ENCODE data around the gene FAM217B.
A peak's percentile ranks its signal among the peaks of the same experiment; 100 is the strongest.

FAM217B gene, protein sequence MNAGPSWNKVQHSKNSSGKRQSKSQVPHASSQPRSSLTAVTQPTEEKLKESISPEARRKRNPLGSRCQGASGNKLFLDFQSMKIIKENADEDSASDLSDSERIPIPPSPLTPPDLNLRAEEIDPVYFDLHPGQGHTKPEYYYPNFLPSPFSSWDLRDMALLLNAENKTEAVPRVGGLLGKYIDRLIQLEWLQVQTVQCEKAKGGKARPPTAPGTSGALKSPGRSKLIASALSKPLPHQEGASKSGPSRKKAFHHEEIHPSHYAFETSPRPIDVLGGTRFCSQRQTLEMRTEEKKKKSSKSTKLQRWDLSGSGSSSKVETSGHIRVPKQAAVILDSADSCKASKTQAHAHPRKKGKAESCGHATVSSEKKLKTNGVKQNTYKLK

DNA sequence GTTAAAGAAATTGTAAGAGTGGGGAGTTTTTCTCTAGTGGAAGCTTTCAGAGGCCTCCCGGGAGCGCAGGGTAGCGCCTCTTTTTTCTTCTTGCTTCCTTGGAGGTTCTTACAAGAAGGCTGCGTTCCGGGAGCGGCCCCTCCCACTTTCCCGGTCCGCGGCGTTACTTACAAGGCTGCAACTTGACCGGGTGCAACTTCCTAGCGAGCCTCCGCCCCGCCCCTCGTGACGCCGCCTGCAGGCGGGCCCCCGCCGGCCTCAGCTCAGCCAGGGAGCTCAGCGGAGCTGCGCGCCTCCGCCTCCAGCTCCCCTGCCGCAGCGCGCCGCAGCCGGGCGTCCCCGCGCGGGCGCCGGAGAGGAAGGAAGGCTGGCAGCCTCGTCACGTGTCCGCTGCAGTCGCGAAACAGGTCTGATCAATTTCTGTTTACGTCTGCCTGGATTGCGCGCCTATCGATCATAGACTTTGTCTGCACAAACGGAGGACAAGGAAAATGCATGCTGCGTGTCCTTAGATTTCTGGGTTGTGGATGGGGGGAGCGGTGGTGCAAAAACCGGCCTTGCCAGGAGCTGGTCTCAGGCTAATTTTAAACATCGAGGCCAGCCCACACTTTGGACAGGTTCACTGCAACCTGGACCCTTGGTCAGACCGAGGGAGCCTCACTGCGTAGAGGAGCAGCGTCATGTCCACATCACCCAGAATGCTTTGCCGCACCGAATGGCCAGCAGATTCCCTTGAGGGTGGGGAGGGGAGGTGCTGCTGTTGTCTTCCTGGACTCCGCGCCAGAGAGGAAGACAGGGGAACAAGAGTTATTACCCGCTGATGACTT is at the start of gene FAM217B, which contains the start of gene PPP1R3D:
Gene FAM217B (plus strand): TSS at position 261 of the 827 bp plus-strand sequence. CDS start 3,555 bp downstream, outside the sequence.
Gene PPP1R3D (minus strand): TSS at position 177 of the 827 bp plus-strand sequence. CDS start 374 bp downstream, outside the sequence.
- DNase-seq = peak; percentile 94 to 97 (median 96)

DNA sequence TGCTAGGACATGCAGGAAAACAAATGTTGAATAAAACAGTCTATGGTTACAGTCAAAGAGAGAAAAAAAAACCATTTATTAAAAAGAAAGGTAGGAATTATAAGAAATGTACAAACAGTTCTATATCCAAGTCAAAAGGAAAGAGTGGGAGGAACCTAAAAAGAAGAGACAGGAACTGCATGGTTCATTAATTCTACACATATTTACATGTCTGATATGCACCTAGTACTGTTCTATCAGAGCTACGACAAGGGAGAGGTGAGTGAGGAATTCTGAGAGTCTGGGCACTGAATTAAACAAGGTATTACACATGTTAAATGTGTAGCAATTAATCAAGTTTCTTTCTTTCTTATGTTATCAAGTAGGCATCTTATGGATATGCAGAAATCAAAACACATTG is 48.6 kb upstream of the FAM217B start:
- DNase-seq = no peak

GRCh38 chr20:59895908-59896307 is 44.3 kb upstream of the FAM217B start:
- DNase-seq = no peak

GRCh38 chr20:59902470-59902869 is 37.7 kb upstream of the FAM217B start:
- no peak for DNase-seq

DNA sequence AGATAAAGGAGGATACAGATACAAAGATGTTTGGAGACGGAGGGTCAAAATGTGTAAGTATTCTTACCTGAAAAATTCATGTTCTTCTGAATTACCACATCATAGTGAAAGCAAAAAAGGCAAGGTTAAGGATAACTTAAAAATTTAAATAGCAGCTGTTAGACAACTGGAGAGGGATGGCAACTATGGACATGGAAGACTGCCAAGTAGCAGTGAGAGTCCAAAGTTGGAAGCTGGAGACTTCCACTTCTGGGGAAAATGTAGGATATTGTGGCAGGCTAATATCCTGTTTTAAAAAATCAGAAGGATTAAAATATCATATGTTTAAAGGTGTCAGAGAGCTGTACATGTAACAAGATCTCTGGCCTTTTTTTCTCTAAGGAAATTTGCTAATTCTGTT is 36.6 kb upstream of the FAM217B start:
- no peak for DNase-seq

DNA sequence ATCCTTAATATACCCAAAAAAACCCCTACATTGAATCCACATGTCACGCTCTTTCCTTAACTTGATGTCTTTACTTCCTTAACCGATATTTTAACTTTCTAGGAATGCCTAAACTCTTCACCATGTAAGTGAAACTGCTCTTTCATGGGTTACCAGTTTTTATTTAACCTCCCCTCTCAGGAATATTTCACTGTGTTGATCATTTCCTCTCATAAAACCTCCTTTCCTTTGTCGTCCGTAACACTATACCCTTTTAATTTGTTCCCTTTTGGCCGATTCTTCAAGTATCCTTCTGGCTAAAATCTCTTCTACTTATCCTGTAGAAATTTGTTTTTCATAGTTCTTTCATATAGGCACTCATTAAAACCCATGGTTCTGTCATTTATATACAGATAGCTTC is 31.3 kb upstream of the FAM217B start:
- DNase-seq = no peak

DNA sequence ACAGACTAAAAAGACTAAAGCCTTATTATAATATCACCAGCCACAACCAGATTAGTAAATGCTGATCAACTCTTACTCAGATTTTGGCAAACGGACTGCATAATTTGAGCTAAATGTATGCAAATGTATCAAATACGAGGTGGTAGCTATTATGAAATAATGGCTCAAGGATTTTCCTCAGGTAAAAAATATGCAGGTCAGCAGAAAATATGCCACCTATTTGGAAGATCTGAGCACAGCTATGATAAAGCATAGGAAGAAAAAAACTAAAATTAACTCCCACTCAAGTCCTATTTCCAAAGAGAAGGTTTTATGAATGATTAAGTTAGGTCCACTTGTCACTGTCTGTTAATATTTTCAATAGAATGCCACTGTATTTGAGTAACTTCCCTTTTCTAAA is 29.1 kb upstream of the FAM217B start:
- DNase-seq = no peak

- no peak for DNase-seq
These were observed 27.6 kb upstream of the FAM217B start for GRCh38 chr20:59912609-59913008.

GRCh38 chr20:59920944-59921343 is 19.2 kb upstream of the FAM217B start:
- no peak for DNase-seq

DNA sequence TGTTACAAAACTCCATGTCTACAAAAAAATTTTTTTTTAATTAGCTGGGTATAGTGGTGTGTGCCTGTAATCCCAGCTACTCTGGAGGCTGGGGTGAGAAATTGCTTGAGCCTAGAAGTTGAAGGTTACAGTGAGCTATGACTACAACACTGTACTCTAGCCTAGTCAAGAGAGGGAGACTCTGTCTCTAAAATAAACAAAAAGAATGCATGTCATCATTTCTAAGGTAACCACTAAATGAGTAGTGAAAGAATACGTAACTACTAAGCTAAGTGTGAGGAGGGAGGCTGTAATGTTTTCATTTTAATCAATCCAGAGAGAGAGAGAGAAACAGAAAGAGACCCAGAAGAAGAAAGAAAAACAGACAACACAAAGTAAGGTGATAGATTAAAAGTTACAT is 16.7 kb upstream of the FAM217B start:
- no peak for DNase-seq

- no peak for DNase-seq
These were observed 14.8 kb upstream of the FAM217B start for GRCh38 chr20:59925359-59925758.

- DNase-seq = peak in 1 of 3 experiments; percentile 44
These were observed 14.3 kb upstream of the FAM217B start for GRCh38 chr20:59925899-59926298.

DNA sequence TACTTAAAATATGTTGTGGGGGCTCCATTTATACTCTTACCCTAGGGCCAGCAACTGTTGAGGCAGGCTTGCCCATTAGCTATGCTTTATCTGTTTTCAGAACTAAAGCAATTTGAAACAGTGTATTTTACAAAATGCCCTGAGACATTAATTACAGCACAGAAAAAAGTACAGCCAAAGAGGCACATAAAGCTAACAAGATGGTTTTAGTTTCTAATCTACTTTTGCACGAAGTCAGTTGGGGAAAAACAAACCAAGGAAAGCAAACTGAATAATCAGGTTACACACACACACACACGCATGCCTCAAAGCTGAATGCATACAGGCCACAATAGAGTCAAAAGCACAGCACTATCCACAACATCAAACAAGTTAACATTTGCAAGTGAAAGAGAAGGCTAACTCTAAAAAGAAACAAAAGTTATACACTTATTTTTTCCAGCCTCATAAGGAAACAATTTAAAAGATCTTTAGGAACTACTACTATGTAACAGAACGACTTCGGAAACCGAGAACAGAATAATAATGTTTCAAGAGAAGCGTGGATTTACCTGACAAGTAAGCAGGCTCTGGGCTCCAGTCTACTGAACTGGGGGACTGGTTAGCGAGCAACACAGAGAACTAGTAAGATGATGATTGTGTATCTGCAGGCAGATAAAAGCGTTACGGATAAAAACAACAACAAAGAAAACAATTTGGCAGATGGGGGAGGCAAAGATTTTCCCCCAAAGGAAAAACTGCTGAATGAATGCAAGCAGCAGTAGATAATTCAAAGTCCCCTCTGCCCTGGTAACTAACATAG is 8.5 kb upstream of the FAM217B start:
- DNase-seq = no peak

DNA sequence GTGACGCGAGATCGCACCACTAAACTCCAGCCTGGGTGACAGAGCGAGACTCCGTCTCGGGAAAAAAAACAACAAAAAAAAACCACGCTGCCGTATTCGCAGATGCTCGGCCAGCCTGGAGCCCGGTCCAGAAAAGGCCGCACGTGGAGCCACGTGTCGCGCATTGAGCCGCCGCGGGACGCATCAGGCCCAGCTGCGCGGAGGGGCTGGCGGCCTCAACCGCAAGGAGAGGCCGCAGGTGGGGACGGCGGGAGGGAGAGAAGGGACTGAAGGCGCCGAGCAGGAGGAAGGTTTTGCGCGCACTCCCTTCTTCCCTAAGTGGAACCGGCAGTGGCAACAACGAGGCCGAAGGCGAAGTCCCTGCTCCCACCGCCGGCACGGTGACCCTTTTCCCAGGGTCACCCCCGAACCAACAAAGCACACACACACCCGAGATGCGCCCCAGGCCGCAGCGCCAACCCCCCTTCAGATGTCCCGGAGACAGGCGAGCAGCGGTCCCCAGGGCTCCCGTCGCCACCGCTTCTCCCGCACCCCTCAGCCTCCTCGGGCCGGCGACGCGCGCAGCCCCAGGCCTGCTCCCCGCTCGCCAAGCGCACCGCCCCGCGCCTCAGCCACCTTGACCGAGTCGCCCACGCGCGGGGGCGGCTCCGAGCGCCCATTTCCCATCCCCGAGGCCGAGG is 7.4 kb upstream of the FAM217B start:
- no peak for DNase-seq

DNA sequence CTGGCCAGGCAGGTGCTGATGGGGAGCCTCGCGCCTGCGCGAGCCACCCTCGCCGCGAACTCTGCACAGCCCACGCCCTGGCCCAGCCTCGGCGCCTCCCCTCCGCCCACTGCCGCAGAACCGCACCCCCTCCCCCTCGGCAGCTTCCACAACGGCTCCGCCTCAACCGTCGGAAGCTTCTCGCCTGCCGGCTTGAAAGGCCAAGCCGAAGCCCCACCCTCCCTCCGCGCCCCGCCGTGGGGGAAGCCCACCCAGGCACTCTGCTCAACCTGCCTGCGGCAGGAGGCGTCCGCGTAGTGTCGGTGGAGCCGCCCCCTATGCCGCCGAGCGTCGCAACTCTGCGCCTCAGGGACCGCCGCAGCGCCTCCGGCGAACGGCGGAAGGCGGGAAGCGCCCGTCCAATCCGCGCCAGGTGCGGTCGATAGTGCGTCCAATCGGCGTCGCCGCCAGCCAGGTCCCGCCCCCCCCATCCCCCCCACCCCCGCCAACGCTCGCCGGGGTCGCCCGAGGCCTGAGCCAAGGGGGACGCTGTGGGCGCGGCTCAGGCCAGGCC is 6.8 kb upstream of the FAM217B start, which contains the start of gene SYCP2:
Gene SYCP2 (minus strand): TSS at position 342 of the 553 bp plus-strand sequence. CDS start 11,224 bp downstream, outside the sequence.
- peak in 1 of 3 experiments; percentile 62 for DNase-seq

DNA sequence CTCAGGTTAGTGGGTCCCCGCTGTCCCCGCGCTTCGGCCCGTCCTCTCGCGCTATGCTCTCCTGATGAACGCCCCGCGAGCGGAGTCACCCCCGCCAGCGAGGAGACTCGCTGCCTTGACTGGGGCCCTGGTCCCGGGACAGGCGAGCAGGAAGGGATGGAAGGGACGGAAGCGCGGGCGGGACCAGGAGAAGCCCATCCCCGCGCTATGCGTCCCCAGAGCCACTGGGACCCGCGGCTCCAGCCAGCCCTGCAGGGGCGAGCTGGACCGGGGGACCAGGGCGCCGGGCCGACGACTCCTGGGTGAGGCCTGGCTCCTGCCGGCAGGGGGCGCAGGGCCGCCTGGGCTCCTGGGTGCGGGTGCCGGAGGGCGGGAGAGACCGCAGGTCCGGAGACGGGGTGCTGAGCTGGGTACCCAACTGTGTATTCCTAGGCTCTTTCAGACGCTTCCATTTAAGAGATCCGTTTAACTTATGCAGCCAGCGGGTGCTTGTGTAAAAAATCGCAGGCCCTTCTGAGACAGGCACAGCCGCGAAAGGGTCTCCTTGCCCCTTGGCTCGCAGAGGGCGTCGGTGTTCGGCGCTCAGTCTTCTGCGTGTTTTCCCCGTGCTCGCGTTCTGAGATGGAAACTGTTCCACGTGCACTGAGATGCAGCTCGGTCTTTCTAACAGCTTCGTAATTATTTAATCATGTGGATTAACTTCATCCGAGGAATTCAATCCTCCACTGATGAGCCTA is 6.2 kb upstream of the FAM217B start:
- DNase-seq = peak; percentile 55 to 69 (median 58)

- no peak for DNase-seq
These were observed 4.6 kb upstream of the FAM217B start for GRCh38 chr20:59935457-59936185.

GRCh38 chr20:59936409-59936808 is 3.8 kb upstream of the FAM217B start:
- DNase-seq = no peak

DNA sequence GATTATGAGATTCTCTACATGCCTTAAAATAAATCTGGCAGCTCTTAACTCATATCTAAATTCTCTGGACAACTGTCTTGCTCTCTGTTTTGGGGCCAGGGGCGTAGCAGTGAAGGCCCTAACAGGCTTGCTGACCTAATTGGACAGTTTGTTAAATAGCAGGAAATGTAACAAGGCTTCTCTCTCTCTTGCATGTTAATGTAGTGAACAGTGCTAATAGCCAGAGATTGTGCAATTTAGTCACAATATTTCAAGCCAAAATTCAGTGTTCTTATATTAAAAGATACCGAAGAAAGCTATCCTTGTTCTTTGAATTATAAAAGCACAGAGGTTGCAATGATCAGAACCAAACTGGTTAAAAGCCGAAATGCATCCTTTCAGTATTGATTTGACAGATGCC is 3.0 kb upstream of the FAM217B start:
- DNase-seq = no peak

DNA sequence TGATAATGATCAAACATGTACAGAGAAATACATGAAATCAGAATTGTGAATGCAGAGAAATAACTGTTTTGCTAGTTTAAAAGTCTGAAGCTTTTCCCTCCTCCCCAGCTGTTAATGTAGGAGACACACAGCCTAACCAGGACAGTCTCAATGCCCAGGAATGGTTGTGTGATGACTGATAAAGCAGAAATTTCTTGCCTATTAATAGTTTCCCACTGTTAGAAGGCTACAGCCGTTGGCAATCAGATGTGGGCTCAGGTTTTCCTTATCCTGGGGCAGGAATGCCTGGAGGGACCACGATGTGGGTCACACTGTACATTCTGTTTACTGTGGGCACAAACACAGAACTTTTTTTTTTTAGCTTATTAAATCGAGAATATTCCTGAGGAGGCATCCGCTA is 2.0 kb upstream of the FAM217B start:
- DNase-seq = no peak

- DNase-seq = no peak
These were observed 1.5 kb upstream of the FAM217B start for GRCh38 chr20:59938696-59939051.
